GM21786 (cell line): ENCODE data around the gene SMCO2.
A peak's percentile ranks its signal among the peaks of the same experiment; 100 is the strongest.

Experiments used
- ATAC-seq: cut with Tn5 transposase; IDR thresholded peaks from one replicate; pipeline ENCODE4 v1.9.1; 2021; ENCODE audit not compliant: unreplicated experiment

Gene SMCO2

GRCh38 chr12:27497446-27497845 lies 50.9 kb downstream of the SMCO2 start:
- no peak for ATAC-seq

GRCh38 chr12:27498149-27498548 lies 51.6 kb downstream of the SMCO2 start:
- peak; percentile 70 for ATAC-seq

- no peak for ATAC-seq
Observed at GRCh38 chr12:27498761-27499160, 52.2 kb downstream of the SMCO2 start.

GRCh38 chr12:27499377-27499776 lies 52.8 kb downstream of the SMCO2 start:
- no peak for ATAC-seq

GRCh38 chr12:27500546-27500945 lies 54.0 kb downstream of the SMCO2 start:
- no peak for ATAC-seq

- no peak for ATAC-seq
Observed at GRCh38 chr12:27502021-27502435, 55.5 kb downstream of the SMCO2 start.

GRCh38 chr12:27504507-27504906 lies 58.0 kb downstream of the SMCO2 start:
- ATAC-seq: no peak

- ATAC-seq: no peak
Observed at GRCh38 chr12:27505109-27505508, 58.6 kb downstream of the SMCO2 start.

GRCh38 chr12:27505761-27506160 lies 59.2 kb downstream of the SMCO2 start:
- ATAC-seq: no peak

- ATAC-seq: no peak
Observed at GRCh38 chr12:27506645-27507189, 60.2 kb downstream of the SMCO2 start.

GRCh38 chr12:27508736-27509431 lies 62.3 kb downstream of the SMCO2 start:
- ATAC-seq: no peak

- no peak for ATAC-seq
Observed at GRCh38 chr12:27511031-27511722, 64.6 kb downstream of the SMCO2 start.

- no peak for ATAC-seq
Observed at GRCh38 chr12:27511723-27512045, 65.1 kb downstream of the SMCO2 start.

GRCh38 chr12:27513155-27513824 lies 66.8 kb downstream of the SMCO2 start:
- ATAC-seq: no peak

GRCh38 chr12:27515671-27516070 lies 69.1 kb downstream of the SMCO2 start:
- no peak for ATAC-seq

GRCh38 chr12:27516625-27517024 lies 70.1 kb downstream of the SMCO2 start:
- ATAC-seq: no peak

- ATAC-seq: no peak
Observed at GRCh38 chr12:27517546-27517945, 71.0 kb downstream of the SMCO2 start.

- ATAC-seq: no peak
Observed at GRCh38 chr12:27517961-27518665, 71.6 kb downstream of the SMCO2 start.

GRCh38 chr12:27521066-27521465 lies 74.5 kb downstream of the SMCO2 start:
- no peak for ATAC-seq

- no peak for ATAC-seq
Observed at GRCh38 chr12:27521981-27522380, 75.4 kb downstream of the SMCO2 start.

GRCh38 chr12:27523305-27523641 lies 76.7 kb downstream of the SMCO2 start:
- peak; percentile 8 for ATAC-seq
